Loucy (cell line): ENCODE data around the gene ZDHHC8.

ENCODE experiments used
- H2AFZ ChIP-seq: fragments of 200-600 bp; sonication (generic); 2 replicates; pipeline ENCODE4 v1.6.0; 2016; ENCODE audit warnings: antibody characterized with exemption, mild to moderate bottlenecking, low read length, moderate library complexity
- H3F3A ChIP-seq: fragments of 200-600 bp; 2 replicates; pipeline ENCODE4 v1.6.0; 2016; ENCODE audit warnings: antibody characterized with exemption, low read depth, mild to moderate bottlenecking
- H3K27me3 ChIP-seq: fragments of 200-600 bp; sonication (generic); 2 replicates; pipeline ENCODE4 v1.6.1; 2014; ENCODE audit warnings: low read length, mild to moderate bottlenecking; ENCODE audit not compliant: insufficient read depth, poor library complexity, severe bottlenecking
- H3K36me3 ChIP-seq: fragments of 200-600 bp; sonication (generic); 2 replicates; pipeline ENCODE4 v1.6.1; 2016; ENCODE audit warnings: low read length; ENCODE audit not compliant: insufficient read depth
- H3K4me1 ChIP-seq: fragments of 200-600 bp; sonication (generic); 2 replicates; pipeline ENCODE4 v1.5.1; 2014; ENCODE audit warnings: low read length, mild to moderate bottlenecking; ENCODE audit not compliant: insufficient read depth, poor library complexity, severe bottlenecking
- H3K4me2 ChIP-seq: fragments of 200-600 bp; sonication (generic); 2 replicates; pipeline ENCODE4 v1.6.0; 2014; ENCODE audit warnings: antibody characterized with exemption, low read length, low read depth, mild to moderate bottlenecking; ENCODE audit not compliant: poor library complexity, severe bottlenecking
- H3K4me3 ChIP-seq: fragments of 200-600 bp; sonication (generic); 2 replicates; pipeline ENCODE4 v1.5.1; 2014; ENCODE audit warnings: low read length, mild to moderate bottlenecking, mixed read lengths; ENCODE audit not compliant: poor library complexity, severe bottlenecking
- H3K79me2 ChIP-seq: fragments of 200-600 bp; sonication (generic); 2 replicates; pipeline ENCODE4 v1.6.1; 2014; ENCODE audit warnings: low read length; ENCODE audit not compliant: insufficient read depth
- H3K9ac ChIP-seq: fragments of 200-600 bp; sonication (generic); 2 replicates; pipeline ENCODE4 v1.6.0; 2014; ENCODE audit warnings: mild to moderate bottlenecking, low read depth, low read length, moderate library complexity; ENCODE audit not compliant: poor library complexity, severe bottlenecking
- H3K9me2 ChIP-seq: fragments of 200-600 bp; sonication (generic); replicated peaks from 2 replicates; pipeline ENCODE4 v1.6.1; 2016; ENCODE audit warnings: low read depth, low read length, mixed read lengths
- H3K9me3 ChIP-seq: fragments of 200-600 bp; sonication (generic); 2 replicates; pipeline ENCODE4 v1.6.1; 2014; ENCODE audit warnings: mild to moderate bottlenecking, antibody characterized with exemption, low read length, low read depth; ENCODE audit not compliant: insufficient read depth
- H4K20me1 ChIP-seq: fragments of 200-600 bp; sonication (generic); 2 replicates; pipeline ENCODE4 v1.6.0; 2014; ENCODE audit warnings: antibody characterized with exemption, low read length, mild to moderate bottlenecking; ENCODE audit not compliant: insufficient read depth, poor library complexity, severe bottlenecking
- CTCF ChIP-seq: fragments of 200-600 bp; sonication (generic); conservative IDR thresholded peaks from 2 replicates; pipeline ENCODE4 v1.5.1; 2014; ENCODE audit warnings: mild to moderate bottlenecking, antibody characterized with exemption, low read length
- EZH2phosphoT487 ChIP-seq: fragments of 200-600 bp; IDR thresholded peaks from 2 replicates; pipeline ENCODE4 v1.6.1; 2018; ENCODE audit warnings: antibody characterized with exemption, mild to moderate bottlenecking, moderate library complexity, borderline replicate concordance

ZDHHC8 gene

GRCh38 chr22:20188567-20188877, 56.9 kb downstream of the ZDHHC8 start:
- no peak overlapping the region for H2AFZ ChIP-seq
- no peaks in the 10 kb centered on the region for H3K79me2 ChIP-seq
- H3K9me3 ChIP-seq, result no peaks in the 10 kb centered on the region
- no peaks in the 10 kb centered on the region for H3K9me2 ChIP-seq
- H3K9ac ChIP-seq, result no peak overlapping the region
- TF ChIP-seq CTCF (no peak), EZH2phosphoT487 (no peak)
- H4K20me1 ChIP-seq, result no peaks in the 10 kb centered on the region
- no peak overlapping the region for H3K4me3 ChIP-seq
- H3K36me3 ChIP-seq, result no peaks in the 10 kb centered on the region
- H3K27me3 ChIP-seq, result no peaks in the 10 kb centered on the region
- H3F3A ChIP-seq, result no peaks in the 10 kb centered on the region
- H3K4me1 ChIP-seq, result no peaks in the 10 kb centered on the region
- H3K4me2 ChIP-seq, result no peak overlapping the region

- no peaks in the 10 kb centered on the region for H3K27me3 ChIP-seq
- no peak for TF ChIP-seq EZH2phosphoT487
- no peak for TF ChIP-seq CTCF
- H3K9ac ChIP-seq, result no peak overlapping the region
- H3K4me3 ChIP-seq, result no peak overlapping the region
- H3F3A ChIP-seq, result no peaks in the 10 kb centered on the region
- no peaks in the 10 kb centered on the region for H3K4me1 ChIP-seq
- H3K36me3 ChIP-seq, result no peaks in the 10 kb centered on the region
- no peaks in the 10 kb centered on the region for H3K79me2 ChIP-seq
- H4K20me1 ChIP-seq, result no peaks in the 10 kb centered on the region
- no peak overlapping the region for H2AFZ ChIP-seq
- no peak overlapping the region for H3K4me2 ChIP-seq
- no peaks in the 10 kb centered on the region for H3K9me2 ChIP-seq
- H3K9me3 ChIP-seq, result no peaks in the 10 kb centered on the region
These were observed 59.5 kb downstream of the ZDHHC8 start for GRCh38 chr22:20191000-20191515.

- H3K9ac ChIP-seq, result no peak overlapping the region
- H3K36me3 ChIP-seq, result no peaks in the 10 kb centered on the region
- H3K9me2 ChIP-seq, result no peaks in the 10 kb centered on the region
- no peaks in the 10 kb centered on the region for H3K9me3 ChIP-seq
- no peaks in the 10 kb centered on the region for H3F3A ChIP-seq
- TF ChIP-seq CTCF (no peak), EZH2phosphoT487 (no peak)
- H2AFZ ChIP-seq, result no peak overlapping the region
- H4K20me1 ChIP-seq, result no peaks in the 10 kb centered on the region
- H3K4me3 ChIP-seq, result no peak overlapping the region
- H3K4me2 ChIP-seq, result no peak overlapping the region
- no peaks in the 10 kb centered on the region for H3K27me3 ChIP-seq
- H3K79me2 ChIP-seq, result no peaks in the 10 kb centered on the region
- no peaks in the 10 kb centered on the region for H3K4me1 ChIP-seq
These were observed 60.2 kb downstream of the ZDHHC8 start for GRCh38 chr22:20191803-20192202.
